Suprapubic skin (tissue), 4 donors: ENCODE results near the gene MARCHF2. TPM values are rescaled to one million over a fixed set of nuclear protein-coding genes. Genes with fewer than 3 reads are reported as not detected.

Experiments
- DNase-seq, 2 donors: peaks; one replicate each; pipeline ENCODE4 v3.0.0-alpha.2; 2019; ENCODE audit warnings: low spot score in 2 of 2
- H3K27ac ChIP-seq: fragments of 200-600 bp; sonication (generic); one replicate; pipeline ENCODE4 v1.5.1; 2019
- H3K27me3 ChIP-seq: fragments of 200-600 bp; sonication (generic); one replicate; pipeline ENCODE4 v1.5.1; 2019
- H3K36me3 ChIP-seq: fragments of 200-600 bp; sonication (generic); one replicate; pipeline ENCODE4 v1.5.1; 2019
- H3K4me1 ChIP-seq: fragments of 200-600 bp; sonication (generic); one replicate; pipeline ENCODE4 v1.5.1; 2019
- H3K4me3 ChIP-seq: fragments of 200-600 bp; sonication (generic); one replicate; pipeline ENCODE4 v1.5.1; 2019; ENCODE audit warnings: mild to moderate bottlenecking
- H3K9me3 ChIP-seq: fragments of 200-600 bp; sonication (generic); one replicate; pipeline ENCODE4 v1.5.1; 2019
- CTCF ChIP-seq, 2 donors: fragments of 200-600 bp in 1 of 2; fragments of 450-650 bp in 1 of 2; sonication (generic) in 1 of 2; IDR thresholded peaks; one replicate each; pipeline ENCODE4 v1.5.1; 2016 to 2019; ENCODE audit warnings: antibody characterized with exemption in 2 of 2, mild to moderate bottlenecking in 1 of 2, moderate library complexity in 1 of 2
- EP300 ChIP-seq: sonication (generic); formaldehyde crosslinking; IDR thresholded peaks from one replicate; pipeline ENCODE4 v1.6.1; 2017; ENCODE audit warnings: antibody characterized with exemption
- POLR2A ChIP-seq, 2 donors: fragments of 450-650 bp; IDR thresholded peaks; one replicate each; pipeline ENCODE4 v1.6.1; 2017; ENCODE audit warnings: antibody characterized with exemption in 2 of 2, mild to moderate bottlenecking in 2 of 2, moderate library complexity in 2 of 2
- POLR2AphosphoS5 ChIP-seq, 3 donors: sonication (generic); formaldehyde crosslinking; IDR thresholded peaks; one replicate each; pipeline ENCODE4 v1.6.1; 2017; ENCODE audit warnings: antibody characterized with exemption in 3 of 3
- WGBS: methylation state at CpG from one replicate; pipeline ENCODE4 v1.1.5; 2018; 5-methylcytosine and 5-hydroxymethylcytosine counted together
- total RNA-seq, 4 donors: library from RNA; depleted of rRNA; stranded (reverse); fragments of >200 nt; gene quantifications; one replicate each; pipeline ENCODE4 v1.1.0, GENCODE V29; 2016

The MARCHF2 gene
- total RNA-seq, 4 donors from 2014 or later = 47.4 to 99.0 (median 90.8) TPM

GRCh38 chr19:8468761-8469373, 55.8 kb downstream of the MARCHF2 start:
- Histone ChIP-seq H3K9me3 (no peaks in the 10 kb centered on the region), H3K27ac (no peak overlapping the region), H3K36me3 (peaks cover 98% of the 10 kb centered on the region), H3K27me3 (no peaks in the 10 kb centered on the region), H3K4me1 (no peaks in the 10 kb centered on the region), H3K4me3 (no peak overlapping the region)
- DNase-seq = no peak
- no peak for TF ChIP-seq CTCF (IDR thresholded peaks at IDR 0.05)
- no peak for TF ChIP-seq POLR2A (IDR thresholded peaks at IDR 0.05)
- no peak for TF ChIP-seq EP300
- WGBS = 85% methylated on average over 8 of the region's 8 CpGs

GRCh38 chr19:8469613-8470368, 56.7 kb downstream of the MARCHF2 start:
- H3K27ac ChIP-seq = no peak overlapping the region
- TF ChIP-seq EP300 (no peak), POLR2A (IDR thresholded peaks at IDR 0.05) (no peak), CTCF (IDR thresholded peaks at IDR 0.05) (no peak), POLR2AphosphoS5 (IDR thresholded peaks at IDR 0.05) (no peak)
- H3K9me3 ChIP-seq = no peaks in the 10 kb centered on the region
- H3K4me3 ChIP-seq = no peak overlapping the region
- no peaks in the 10 kb centered on the region for H3K27me3 ChIP-seq
- peaks cover 98% of the 10 kb centered on the region for H3K36me3 ChIP-seq
- no peaks in the 10 kb centered on the region for H3K4me1 ChIP-seq
- 83% methylated on average over 13 of the region's 13 CpGs for WGBS
- DNase-seq = no peak

DNA sequence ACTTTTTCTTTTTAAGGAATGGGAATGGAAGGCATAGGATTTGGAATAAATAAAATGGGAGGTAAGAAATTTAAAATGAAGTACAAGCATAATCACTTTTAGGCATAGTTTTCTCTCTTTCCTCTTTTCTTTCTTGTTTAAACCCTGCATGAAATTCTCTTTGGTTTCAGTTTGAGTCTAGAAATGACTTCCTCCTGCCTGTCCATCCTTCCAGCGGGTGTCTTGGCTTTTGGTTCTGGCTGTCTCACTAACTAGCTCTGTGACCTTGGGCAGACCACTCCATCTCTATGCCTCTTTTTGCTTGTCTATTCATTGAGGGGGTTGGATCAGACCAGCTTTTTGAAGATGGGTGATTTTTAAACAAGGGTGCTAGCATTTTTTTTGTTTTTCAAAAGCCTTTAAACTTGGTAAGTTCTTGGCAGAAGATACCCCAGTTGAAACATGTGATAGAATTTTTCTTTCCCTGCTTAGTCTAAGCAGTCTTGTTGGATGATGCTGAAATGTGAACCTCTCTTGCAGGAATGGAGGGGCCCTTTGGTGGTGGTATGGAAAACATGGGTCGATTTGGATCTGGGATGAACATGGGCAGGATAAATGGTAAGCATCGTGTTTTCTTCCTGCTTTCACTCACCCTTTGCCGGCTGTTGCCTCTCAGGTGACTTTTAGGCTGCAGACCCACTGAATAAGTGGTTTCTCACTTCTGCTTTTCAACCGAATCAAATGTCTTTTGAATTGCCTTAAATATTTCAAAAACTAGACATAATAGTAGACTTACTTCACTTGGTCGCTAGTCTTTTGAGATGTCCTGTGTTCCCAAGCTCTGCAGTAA, 60.8 kb downstream of the MARCHF2 start:
- TF ChIP-seq CTCF (IDR thresholded peaks at IDR 0.05) = no peak
- no peak for TF ChIP-seq POLR2A (IDR thresholded peaks at IDR 0.05)
- no peak for TF ChIP-seq EP300
- no peak for TF ChIP-seq POLR2AphosphoS5 (IDR thresholded peaks at IDR 0.05)
- Histone ChIP-seq H3K27ac (no peak overlapping the region), H3K9me3 (no peaks in the 10 kb centered on the region), H3K4me3 (no peak overlapping the region), H3K27me3 (no peaks in the 10 kb centered on the region), H3K36me3 (peaks cover 86% of the 10 kb centered on the region), H3K4me1 (peaks cover 8% of the 10 kb centered on the region)
- 81% methylated on average over 6 of the region's 6 CpGs for WGBS
- DNase-seq = no peak

DNA sequence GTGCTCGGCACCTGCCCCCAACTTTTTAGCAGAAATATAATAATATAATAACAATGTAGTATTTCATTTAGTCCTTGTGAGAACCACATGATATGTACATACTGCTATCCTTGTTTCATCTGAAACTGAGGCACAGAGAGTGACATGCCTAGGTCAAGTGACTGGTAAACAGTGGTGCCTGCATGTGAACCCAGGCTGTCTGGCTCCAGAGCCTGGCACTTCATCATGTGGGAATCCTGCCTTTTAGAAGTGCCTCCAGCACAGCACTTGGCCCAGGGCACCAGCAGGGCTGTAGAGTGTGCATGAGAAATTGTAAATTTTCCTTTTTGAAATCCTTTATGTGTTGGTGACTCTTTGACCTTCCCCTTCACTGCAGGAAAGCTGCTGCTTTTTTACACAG, 61.9 kb downstream of the MARCHF2 start:
- WGBS = 95% methylated on average over 1 of the region's 1 CpG
- no peak for TF ChIP-seq POLR2AphosphoS5 (IDR thresholded peaks at IDR 0.05)
- TF ChIP-seq POLR2A (IDR thresholded peaks at IDR 0.05) = no peak
- no peak for TF ChIP-seq EP300
- TF ChIP-seq CTCF (IDR thresholded peaks at IDR 0.05) = no peak
- Histone ChIP-seq H3K27ac (no peak overlapping the region), H3K27me3 (no peaks in the 10 kb centered on the region), H3K4me1 (peaks cover 9% of the 10 kb centered on the region), H3K4me3 (no peak overlapping the region), H3K36me3 (peaks cover 77% of the 10 kb centered on the region), H3K9me3 (no peaks in the 10 kb centered on the region)
- DNase-seq = no peak

DNA sequence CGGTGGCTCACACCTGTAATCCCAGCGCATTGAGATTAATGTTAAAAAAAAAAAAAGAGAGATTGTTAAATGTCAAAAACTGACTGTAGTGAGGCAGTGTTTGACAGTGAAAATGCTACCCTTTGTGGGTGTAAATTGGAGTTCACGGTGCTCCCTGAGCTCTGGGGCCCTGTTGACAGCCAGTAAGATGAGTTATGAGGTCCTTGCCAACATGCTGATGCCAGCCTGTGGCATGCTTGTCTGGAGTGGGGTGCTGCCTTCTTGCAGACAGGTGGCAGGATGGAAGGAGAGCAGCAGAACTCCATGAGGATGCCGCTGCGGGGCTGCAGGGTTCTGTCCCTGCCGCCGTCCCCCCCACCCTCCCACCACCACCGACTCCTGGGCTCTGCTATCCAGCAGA, 63.4 kb downstream of the MARCHF2 start:
- peaks cover 23% of the 10 kb centered on the region for H3K4me1 ChIP-seq
- DNase-seq = no peak
- 65% methylated on average over 6 of the region's 8 CpGs for WGBS
- H3K4me3 ChIP-seq = no peak overlapping the region
- H3K9me3 ChIP-seq = no peaks in the 10 kb centered on the region
- TF ChIP-seq CTCF (IDR thresholded peaks at IDR 0.05) (no peak), POLR2A (IDR thresholded peaks at IDR 0.05) (no peak), POLR2AphosphoS5 (IDR thresholded peaks at IDR 0.05) (no peak), EP300 (no peak)
- H3K36me3 ChIP-seq = peaks cover 62% of the 10 kb centered on the region
- no peak overlapping the region for H3K27ac ChIP-seq
- H3K27me3 ChIP-seq = no peaks in the 10 kb centered on the region
